RWPE1 (cell line): Measurements from ENCODE around the gene FAM78B.

Experiments
- CTCF ChIA-PET: fragments of 350-600 bp; sonication (Branson Sonifier 250); formaldehyde crosslinking; extraction: SDS; loops from one replicate; lab custom pipeline; 2021; lab: Yijun Ruan, JAX
- POLR2A ChIA-PET: fragments of 400-600 bp; formaldehyde crosslinking; extraction: SDS; loops from one replicate; lab custom pipeline; 2020; ENCODE audit warnings: antibody characterized with exemption; ENCODE audit not compliant: low non-redundant PET; lab: Yijun Ruan, JAX
- DNase-seq: peaks from one replicate; pipeline ENCODE4 v3.0.0; 2012; ENCODE audit warnings: low spot score
- H3K27ac ChIP-seq: fragments of 450-650 bp; 2 replicates; pipeline ENCODE4 v1.5.1; 2017
- CTCF ChIP-seq: fragments of 450-650 bp; conservative IDR thresholded peaks from 2 replicates; pipeline ENCODE4 v1.5.1; 2017; ENCODE audit warnings: low read depth, mild to moderate bottlenecking

The FAM78B gene

GRCh38 chr1:166141969-166142368 is 24.8 kb downstream of the FAM78B start:
- no peak overlapping the region for H3K27ac ChIP-seq
- ChIA-PET CTCF (interaction anchor here (0.5 kb wide), 1 partner anchor 793 kb away, joined by 3 read pairs; no protein-coding TSS in a partner anchor), POLR2A (no interaction called here)
- no peak for TF ChIP-seq CTCF
- DNase-seq = no peak

- TF ChIP-seq CTCF = no peak
- no peak for DNase-seq
- H3K27ac ChIP-seq = no peak overlapping the region
- CTCF ChIA-PET = no interaction called here
- POLR2A ChIA-PET = no interaction called here
These were observed 26.6 kb downstream of the FAM78B start for GRCh38 chr1:166140251-166140650.

- POLR2A ChIA-PET = no interaction called here
- no peak for DNase-seq
- CTCF ChIA-PET = no interaction called here
- H3K27ac ChIP-seq = no peak overlapping the region
- TF ChIP-seq CTCF = no peak
These were observed 27.1 kb downstream of the FAM78B start for GRCh38 chr1:166139735-166140134.

GRCh38 chr1:166136699-166137401 is 30.0 kb downstream of the FAM78B start:
- no peak overlapping the region for H3K27ac ChIP-seq
- ChIA-PET CTCF (no interaction called here), POLR2A (no interaction called here)
- no peak for TF ChIP-seq CTCF
- DNase-seq = no peak

GRCh38 chr1:166136222-166136621 is 30.6 kb downstream of the FAM78B start:
- POLR2A ChIA-PET = no interaction called here
- H3K27ac ChIP-seq = no peak overlapping the region
- DNase-seq = no peak
- no peak for TF ChIP-seq CTCF
- CTCF ChIA-PET = no interaction called here

- no peak for DNase-seq
- TF ChIP-seq CTCF = no peak
- CTCF ChIA-PET = no interaction called here
- POLR2A ChIA-PET = no interaction called here
- H3K27ac ChIP-seq = no peak overlapping the region
These were observed 32.9 kb downstream of the FAM78B start for GRCh38 chr1:166133857-166134256.
